Measurements from ENCODE around the gene SLC35E1. TPM values are rescaled to one million over a fixed set of nuclear protein-coding genes. Genes with fewer than 3 reads are reported as not detected.
"Not testable (repeated sequence)": the region's sequence is repeated elsewhere in the genome, so short reads cannot be mapped to it uniquely, and the experiment has no call there.

SLC35E1 gene
- total RNA-seq, 1 experiment from 2014 or later = 43.5 TPM

GRCh38 chr19:16506961-16507360 is 65.3 kb downstream of the SLC35E1 start:
- Histone ChIP-seq H3K4me3 (ENCODE audit: low read depth in 2 of 2, low read length in 2 of 2) (no peak overlapping the region), H3K9me3 (ENCODE audit: control insufficient read depth, insufficient read depth, low read depth, low read length) (no peaks in the 10 kb centered on the region), H3K27me3 (ENCODE audit: control insufficient read depth, insufficient read depth, low read length) (no peaks in the 10 kb centered on the region), H3K4me1 (ENCODE audit: control insufficient read depth, insufficient read depth, low read length) (no peaks in the 10 kb centered on the region), H3K27ac (ENCODE audit: low read length) (no peak overlapping the region), H3K36me3 (ENCODE audit: control insufficient read depth, insufficient read depth, low read length) (no peaks in the 10 kb centered on the region)
- no peak for TF ChIP-seq POLR2AphosphoS5 (IDR thresholded peaks at IDR 0.05; ENCODE audit: low read depth, low read length)
- TF ChIP-seq, protein P1, sequence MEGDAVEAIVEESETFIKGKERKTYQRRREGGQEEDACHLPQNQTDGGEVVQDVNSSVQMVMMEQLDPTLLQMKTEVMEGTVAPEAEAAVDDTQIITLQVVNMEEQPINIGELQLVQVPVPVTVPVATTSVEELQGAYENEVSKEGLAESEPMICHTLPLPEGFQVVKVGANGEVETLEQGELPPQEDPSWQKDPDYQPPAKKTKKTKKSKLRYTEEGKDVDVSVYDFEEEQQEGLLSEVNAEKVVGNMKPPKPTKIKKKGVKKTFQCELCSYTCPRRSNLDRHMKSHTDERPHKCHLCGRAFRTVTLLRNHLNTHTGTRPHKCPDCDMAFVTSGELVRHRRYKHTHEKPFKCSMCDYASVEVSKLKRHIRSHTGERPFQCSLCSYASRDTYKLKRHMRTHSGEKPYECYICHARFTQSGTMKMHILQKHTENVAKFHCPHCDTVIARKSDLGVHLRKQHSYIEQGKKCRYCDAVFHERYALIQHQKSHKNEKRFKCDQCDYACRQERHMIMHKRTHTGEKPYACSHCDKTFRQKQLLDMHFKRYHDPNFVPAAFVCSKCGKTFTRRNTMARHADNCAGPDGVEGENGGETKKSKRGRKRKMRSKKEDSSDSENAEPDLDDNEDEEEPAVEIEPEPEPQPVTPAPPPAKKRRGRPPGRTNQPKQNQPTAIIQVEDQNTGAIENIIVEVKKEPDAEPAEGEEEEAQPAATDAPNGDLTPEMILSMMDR (IDR thresholded peaks at IDR 0.05) = no peak
- no peak for TF ChIP-seq TCF7L2 (IDR thresholded peaks at IDR 0.05; ENCODE audit: low read depth, low read length)
- no peak for TF ChIP-seq SIN3A (IDR thresholded peaks at IDR 0.05; ENCODE audit: borderline replicate concordance, insufficient read depth, low read depth, low read length)
- no peak for TF ChIP-seq REST (IDR thresholded peaks at IDR 0.05; ENCODE audit: insufficient read depth in 1 of 2, low read depth in 2 of 2, low read length in 1 of 2)
- in situ Hi-C loops (cut with HindIII; ENCODE audit: low pct_unique_long_range_greater_than_20kb, low sequenced_read_pairs) = no loop called here
- ChIA-PET POLR2A (no interaction called here), CTCF (no interaction called here)
- no peak for DNase-seq (ENCODE audit: low read depth, low spot score)
- ATAC-seq = no peak
- intact Hi-C loops (cut with micrococcal nuclease; ENCODE audit: unreplicated experiment) = no loop called here
- BruUV-seq (replicated peaks) = no TSS peak

GRCh38 chr19:16506161-16506560 is 66.1 kb downstream of the SLC35E1 start:
- POLR2A ChIA-PET; H3K36me3 ChIP-seq (ENCODE audit: control insufficient read depth, insufficient read depth, low read length); H3K9me3 ChIP-seq (ENCODE audit: control insufficient read depth, insufficient read depth, low read depth, low read length); DNase-seq (ENCODE audit: low read depth, low spot score); intact Hi-C loops (cut with micrococcal nuclease; ENCODE audit: unreplicated experiment); H3K4me3 ChIP-seq (ENCODE audit: low read depth in 2 of 2, low read length in 2 of 2); in situ Hi-C loops (cut with HindIII; ENCODE audit: low pct_unique_long_range_greater_than_20kb, low sequenced_read_pairs); H3K27me3 ChIP-seq (ENCODE audit: control insufficient read depth, insufficient read depth, low read length); ATAC-seq; BruUV-seq (replicated peaks); H3K27ac ChIP-seq (ENCODE audit: low read length); H3K4me1 ChIP-seq (ENCODE audit: control insufficient read depth, insufficient read depth, low read length); CTCF ChIA-PET: not testable (repeated sequence)

- CTCF ChIA-PET = interaction anchor here (0.7 kb wide), 1 partner anchor 915 kb away, joined by 4 read pairs; no protein-coding TSS in a partner anchor
These were observed 67.9 kb downstream of the SLC35E1 start for GRCh38 chr19:16504271-16504670.

More at GRCh38 chr19:16504271-16504670, 67.9 kb downstream of the SLC35E1 start:
- Histone ChIP-seq H3K27ac (ENCODE audit: low read length) (no peak overlapping the region), H3K9me3 (ENCODE audit: control insufficient read depth, insufficient read depth, low read depth, low read length) (no peaks in the 10 kb centered on the region), H3K4me3 (ENCODE audit: low read depth in 2 of 2, low read length in 2 of 2) (no peak overlapping the region), H3K27me3 (ENCODE audit: control insufficient read depth, insufficient read depth, low read length) (no peaks in the 10 kb centered on the region), H3K36me3 (ENCODE audit: control insufficient read depth, insufficient read depth, low read length) (no peaks in the 10 kb centered on the region), H3K4me1 (ENCODE audit: control insufficient read depth, insufficient read depth, low read length) (no peaks in the 10 kb centered on the region)
- ATAC-seq (no peak), DNase-seq (ENCODE audit: low read depth, low spot score) (no peak)
- intact Hi-C loops (cut with micrococcal nuclease; ENCODE audit: unreplicated experiment) (no loop called here), in situ Hi-C loops (cut with HindIII; ENCODE audit: low pct_unique_long_range_greater_than_20kb, low sequenced_read_pairs) (no loop called here)
- POLR2A ChIA-PET = no interaction called here
- BruUV-seq (replicated peaks) = no TSS peak
- TF ChIP-seq, protein P1 (IDR thresholded peaks at IDR 0.05) = no peak
- no peak for TF ChIP-seq TCF7L2 (IDR thresholded peaks at IDR 0.05; ENCODE audit: low read depth, low read length)

Other genes with a start within 250 kb of the SLC35E1 start
- gene KLF2, start 247.6 kb downstream of the SLC35E1 start, total RNA-seq (2021; ENCODE audit: unreplicated experiment) = 3.5 TPM
- 34.2 TPM for gene EPS15L1, start 100.4 kb downstream of the SLC35E1 start, total RNA-seq (2021; ENCODE audit: unreplicated experiment)
- not detected for gene CALR3, start 76.2 kb downstream of the SLC35E1 start, total RNA-seq (2021; ENCODE audit: unreplicated experiment)
- gene C19orf44, start 76.0 kb downstream of the SLC35E1 start, total RNA-seq (2021; ENCODE audit: unreplicated experiment) = 4.4 TPM
- 48.3 TPM for gene CHERP, start 30.0 kb downstream of the SLC35E1 start, total RNA-seq (2021; ENCODE audit: unreplicated experiment)
- 8.8 TPM for gene MED26, start 55.8 kb upstream of the SLC35E1 start, total RNA-seq (2021; ENCODE audit: unreplicated experiment)
- 70.7 TPM for gene SMIM7, start 87.7 kb upstream of the SLC35E1 start, total RNA-seq (2021; ENCODE audit: unreplicated experiment)
- gene TMEM38A, start 88.7 kb upstream of the SLC35E1 start, total RNA-seq (2021; ENCODE audit: unreplicated experiment) = 8.4 TPM
- gene NWD1, start 147.4 kb upstream of the SLC35E1 start, total RNA-seq (2021; ENCODE audit: unreplicated experiment) = 1.4 TPM